Panc1 (cell line): Measurements from ENCODE around the gene IL1RAP. TPM values are rescaled to one million over a fixed set of nuclear protein-coding genes. Genes with fewer than 3 reads are reported as not detected.

Experiments used
- ATAC-seq: fragments of 200-7000 bp; cut with Tn5 transposase; 2 replicates; pipeline ENCODE4 v1.9.1; 2020; ENCODE audit warnings: mild to moderate bottlenecking, moderate library complexity
- BruUV-seq: library from RNA; stranded (reverse); fragments of 400-500 nt; replicated peaks from 2 replicates; lab custom pipeline; 2021; lab: Mats Ljungman, UMichigan
- CTCF ChIA-PET: fragments of 300-600 bp; sonication (Branson Sonifier 250); formaldehyde crosslinking; loops from one replicate; lab custom pipeline; 2022; ENCODE audit warnings: antibody characterized with exemption; lab: Charles Lee
- POLR2A ChIA-PET: fragments of 300-600 bp; sonication (Branson Sonifier 250); formaldehyde crosslinking; loops from one replicate; lab custom pipeline; 2022; ENCODE audit warnings: antibody characterized with exemption; lab: Charles Lee
- DNase-seq: peaks from one replicate; pipeline ENCODE4 v3.0.0-alpha.2; 2010; ENCODE audit warnings: low read depth, low spot score
- H3K27ac ChIP-seq: 2 replicates; pipeline ENCODE4 v1.5.1; 2011; ENCODE audit warnings: mild to moderate bottlenecking, low read length, inconsistent platforms
- H3K27me3 ChIP-seq: fragments of 200-500 bp; sonication (Bioruptor generic); 2 replicates; pipeline ENCODE4 v1.6.0; 2014; ENCODE audit warnings: low read length, inconsistent platforms; ENCODE audit not compliant: control insufficient read depth, insufficient read depth
- H3K36me3 ChIP-seq: fragments of 200-500 bp; sonication (Bioruptor generic); 2 replicates; pipeline ENCODE4 v1.5.1; 2014; ENCODE audit warnings: inconsistent platforms, mild to moderate bottlenecking, low read length, moderate library complexity; ENCODE audit not compliant: control insufficient read depth, insufficient read depth
- H3K4me1 ChIP-seq: 2 replicates; pipeline ENCODE4 v1.5.1; 2011; ENCODE audit warnings: inconsistent platforms, mild to moderate bottlenecking, low read length, moderate library complexity; ENCODE audit not compliant: control insufficient read depth, insufficient read depth
- H3K4me3 ChIP-seq, 2 experiments: 2 replicates each; pipeline ENCODE4 v1.5.1; 2011 to 2012; ENCODE audit warnings: low read depth in 2 of 2, low read length in 2 of 2, mild to moderate bottlenecking in 2 of 2, inconsistent platforms in 1 of 2, moderate library complexity in 1 of 2
- H3K9me3 ChIP-seq: fragments of 200-500 bp; sonication (Bioruptor generic); 2 replicates; pipeline ENCODE4 v1.5.1; 2014; ENCODE audit warnings: low read depth, mild to moderate bottlenecking, inconsistent platforms, low read length, moderate library complexity; ENCODE audit not compliant: control insufficient read depth, insufficient read depth
- CTCF ChIP-seq: fragments of 450-650 bp; IDR thresholded peaks from 2 replicates; pipeline ENCODE4 v1.5.1; 2017; ENCODE audit warnings: mild to moderate bottlenecking
- POLR2AphosphoS5 ChIP-seq: IDR thresholded peaks from 2 replicates; pipeline ENCODE4 v1.6.1; 2012; ENCODE audit warnings: mild to moderate bottlenecking, low read depth, low read length, moderate library complexity
- SIN3A ChIP-seq: IDR thresholded peaks from 2 replicates; pipeline ENCODE4 v1.6.1; 2012; ENCODE audit warnings: low read depth, mild to moderate bottlenecking, low read length, moderate library complexity, borderline replicate concordance; ENCODE audit not compliant: insufficient read depth
- TCF7L2 ChIP-seq: IDR thresholded peaks from 2 replicates; pipeline ENCODE4 v1.6.1; 2011; ENCODE audit warnings: mild to moderate bottlenecking, low read depth, low read length, inconsistent platforms
- in situ Hi-C: cut with HindIII; loops from 2 replicates; pipeline ENCODE4 v1.10.0; 2016; ENCODE audit warnings: low sequenced_read_pairs, low pct_unique_long_range_greater_than_20kb
- intact Hi-C: fragments of 100-400 bp; cut with micrococcal nuclease; formaldehyde crosslinking; loops from one replicate; pipeline ENCODE4 v1.10.0; 2022; ENCODE audit not compliant: unreplicated experiment
- total RNA-seq: library from RNA; stranded (reverse); gene quantifications from one replicate; pipeline ENCODE4 v1.2.1, GENCODE V29; 2021; ENCODE audit not compliant: unreplicated experiment
- TF ChIP-seq, protein P1 (sequence below), 2 experiments: IDR thresholded peaks; 2 replicates each; pipeline ENCODE4 v1.6.1; 2011 to 2012; ENCODE audit warnings: low read depth in 2 of 2, control low read depth in 1 of 2, low read length in 1 of 2, mild to moderate bottlenecking in 1 of 2, moderate library complexity in 1 of 2; ENCODE audit not compliant: insufficient read depth in 1 of 2

IL1RAP gene
- total RNA-seq, 1 experiment from 2014 or later = 5.2 TPM

- TF ChIP-seq POLR2AphosphoS5 = no peak
These were observed 20.5 kb downstream of the IL1RAP start (continued) for GRCh38 chr3:190534386-190534785.

DNA sequence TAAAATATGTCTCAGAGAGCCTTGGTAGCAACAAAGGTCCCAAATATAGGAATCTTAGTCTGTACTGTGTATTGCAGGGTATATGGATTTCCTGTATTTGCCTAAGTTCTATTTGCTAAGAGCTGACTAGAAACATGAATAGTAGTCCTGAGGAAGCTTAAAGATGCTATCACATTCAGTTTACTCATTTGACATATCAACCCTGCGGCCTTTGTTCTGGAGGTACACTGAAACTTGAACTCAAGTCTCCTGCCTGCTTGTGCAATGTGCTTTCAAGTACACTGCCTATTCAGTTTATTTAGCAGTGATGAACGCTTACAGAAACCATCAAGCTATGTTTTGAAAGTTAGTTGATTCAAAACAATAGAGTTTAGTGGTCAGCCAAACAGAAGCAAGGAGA, 21.1 kb downstream of the IL1RAP start:
- DNase-seq (no peak), ATAC-seq (no peak)
- peaks cover 3% of the 10 kb centered on the region; the same call in 1 of the 2 replicates for H3K4me1 ChIP-seq
- in situ Hi-C loops = no loop called here
- no peak overlapping the region for H3K27ac ChIP-seq
- POLR2A ChIA-PET = no interaction called here
- no peaks in the 10 kb centered on the region for H3K9me3 ChIP-seq
- no peaks in the 10 kb centered on the region for H3K36me3 ChIP-seq
- intact Hi-C loops = no loop called here
- TF ChIP-seq, protein P1, sequence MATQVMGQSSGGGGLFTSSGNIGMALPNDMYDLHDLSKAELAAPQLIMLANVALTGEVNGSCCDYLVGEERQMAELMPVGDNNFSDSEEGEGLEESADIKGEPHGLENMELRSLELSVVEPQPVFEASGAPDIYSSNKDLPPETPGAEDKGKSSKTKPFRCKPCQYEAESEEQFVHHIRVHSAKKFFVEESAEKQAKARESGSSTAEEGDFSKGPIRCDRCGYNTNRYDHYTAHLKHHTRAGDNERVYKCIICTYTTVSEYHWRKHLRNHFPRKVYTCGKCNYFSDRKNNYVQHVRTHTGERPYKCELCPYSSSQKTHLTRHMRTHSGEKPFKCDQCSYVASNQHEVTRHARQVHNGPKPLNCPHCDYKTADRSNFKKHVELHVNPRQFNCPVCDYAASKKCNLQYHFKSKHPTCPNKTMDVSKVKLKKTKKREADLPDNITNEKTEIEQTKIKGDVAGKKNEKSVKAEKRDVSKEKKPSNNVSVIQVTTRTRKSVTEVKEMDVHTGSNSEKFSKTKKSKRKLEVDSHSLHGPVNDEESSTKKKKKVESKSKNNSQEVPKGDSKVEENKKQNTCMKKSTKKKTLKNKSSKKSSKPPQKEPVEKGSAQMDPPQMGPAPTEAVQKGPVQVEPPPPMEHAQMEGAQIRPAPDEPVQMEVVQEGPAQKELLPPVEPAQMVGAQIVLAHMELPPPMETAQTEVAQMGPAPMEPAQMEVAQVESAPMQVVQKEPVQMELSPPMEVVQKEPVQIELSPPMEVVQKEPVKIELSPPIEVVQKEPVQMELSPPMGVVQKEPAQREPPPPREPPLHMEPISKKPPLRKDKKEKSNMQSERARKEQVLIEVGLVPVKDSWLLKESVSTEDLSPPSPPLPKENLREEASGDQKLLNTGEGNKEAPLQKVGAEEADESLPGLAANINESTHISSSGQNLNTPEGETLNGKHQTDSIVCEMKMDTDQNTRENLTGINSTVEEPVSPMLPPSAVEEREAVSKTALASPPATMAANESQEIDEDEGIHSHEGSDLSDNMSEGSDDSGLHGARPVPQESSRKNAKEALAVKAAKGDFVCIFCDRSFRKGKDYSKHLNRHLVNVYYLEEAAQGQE (IDR thresholded peaks at IDR 0.05; ENCODE audit: insufficient read depth in 1 of 2, low read depth in 2 of 2, low read length in 1 of 2) = no peak
- TF ChIP-seq CTCF (no peak), TCF7L2 (no peak), POLR2AphosphoS5 (no peak)
- no peaks in the 10 kb centered on the region for H3K27me3 ChIP-seq
- no peak overlapping the region for H3K4me3 ChIP-seq
- CTCF ChIA-PET = no interaction called here
- BruUV-seq = no TSS peak

- ChIA-PET POLR2A (no interaction called here), CTCF (no interaction called here)
- Histone ChIP-seq H3K4me3 (no peak overlapping the region), H3K27ac (no peak overlapping the region), H3K4me1 (peaks cover 3% of the 10 kb centered on the region; the same call in 1 of the 2 replicates), H3K36me3 (no peaks in the 10 kb centered on the region), H3K27me3 (no peaks in the 10 kb centered on the region), H3K9me3 (no peaks in the 10 kb centered on the region)
- intact Hi-C loops (no loop called here), in situ Hi-C loops (no loop called here)
- no TSS peak for BruUV-seq
- ATAC-seq (no peak), DNase-seq (no peak)
- TF ChIP-seq TCF7L2 (no peak), POLR2AphosphoS5 (no peak), CTCF (no peak), SIN3A (no peak)
- TF ChIP-seq, protein P1 (IDR thresholded peaks at IDR 0.05; ENCODE audit: insufficient read depth in 1 of 2, low read depth in 2 of 2, low read length in 1 of 2) = no peak
These were observed 23.3 kb downstream of the IL1RAP start for GRCh38 chr3:190537146-190537545.
